H9 (cell line): ENCODE results near the gene RAB40AL. TPM values are rescaled to one million over a fixed set of nuclear protein-coding genes. Genes with fewer than 3 reads are reported as not detected.

ENCODE experiments used
- DNase-seq: peaks from one replicate; pipeline ENCODE4 v3.0.0-alpha.2; 2017
- H2AFZ ChIP-seq: one replicate; pipeline ENCODE4 v1.6.1; 2013; ENCODE audit warnings: mild to moderate bottlenecking, low read length, control low read depth, moderate library complexity
- H2AK5ac ChIP-seq: 2 replicates; pipeline ENCODE4 v1.6.1; 2013; ENCODE audit warnings: low read length, control low read depth, mixed read lengths; ENCODE audit not compliant: insufficient read length
- H2BK120ac ChIP-seq: one replicate; pipeline ENCODE4 v1.6.1; 2013; ENCODE audit warnings: low read depth, mild to moderate bottlenecking, low read length, control low read depth, inconsistent platforms; ENCODE audit not compliant: poor library complexity, severe bottlenecking
- H2BK12ac ChIP-seq: 2 replicates; pipeline ENCODE4 v1.6.1; 2013; ENCODE audit warnings: low read length, control low read depth, mixed read lengths, low read depth; ENCODE audit not compliant: insufficient read length
- H2BK15ac ChIP-seq: 2 replicates; pipeline ENCODE4 v1.6.1; 2013; ENCODE audit warnings: low read depth, low read length, control low read depth
- H2BK20ac ChIP-seq: one replicate; pipeline ENCODE4 v1.6.1; 2013; ENCODE audit warnings: low read depth, mild to moderate bottlenecking, low read length, control low read depth, inconsistent platforms; ENCODE audit not compliant: poor library complexity, severe bottlenecking
- H2BK5ac ChIP-seq: 2 replicates; pipeline ENCODE4 v1.6.1; 2013; ENCODE audit warnings: low read length, control low read depth, mixed read lengths; ENCODE audit not compliant: insufficient read length
- H3K14ac ChIP-seq: 2 replicates; pipeline ENCODE4 v1.6.1; 2013; ENCODE audit warnings: low read length, control low read depth; ENCODE audit not compliant: insufficient read depth
- H3K18ac ChIP-seq: 2 replicates; pipeline ENCODE4 v1.6.1; 2013; ENCODE audit warnings: low read depth, mild to moderate bottlenecking, mixed read lengths, low read length, control low read depth; ENCODE audit not compliant: insufficient read length
- H3K23ac ChIP-seq: 2 replicates; pipeline ENCODE4 v1.6.1; 2013; ENCODE audit warnings: low read length, control low read depth, mixed read lengths, low read depth; ENCODE audit not compliant: insufficient read length
- H3K23me2 ChIP-seq: 2 replicates; pipeline ENCODE4 v1.6.1; 2013; ENCODE audit warnings: low read depth, mild to moderate bottlenecking, mixed read lengths, low read length, control low read depth; ENCODE audit not compliant: insufficient read length, poor library complexity, severe bottlenecking
- H3K27ac ChIP-seq: 2 replicates; pipeline ENCODE4 v1.5.1; 2013; ENCODE audit warnings: low read length, control low read depth, mixed read lengths, low read depth; ENCODE audit not compliant: insufficient read length
- H3K27me3 ChIP-seq: 2 replicates; pipeline ENCODE4 v1.6.1; 2013; ENCODE audit warnings: low read length, control low read depth, inconsistent platforms; ENCODE audit not compliant: insufficient read depth
- H3K4ac ChIP-seq: 2 replicates; pipeline ENCODE4 v1.6.1; 2013; ENCODE audit warnings: low read depth, mild to moderate bottlenecking, control low read depth, inconsistent platforms, low read length, moderate library complexity
- H3K4me1 ChIP-seq: 2 replicates; pipeline ENCODE4 v1.6.1; 2013; ENCODE audit warnings: low read length, control low read depth, inconsistent platforms; ENCODE audit not compliant: insufficient read depth
- H3K4me2 ChIP-seq: 2 replicates; pipeline ENCODE4 v1.6.1; 2013; ENCODE audit warnings: low read length, control low read depth, mixed read lengths; ENCODE audit not compliant: insufficient read length, insufficient read depth
- H3K56ac ChIP-seq: 2 replicates; pipeline ENCODE4 v1.6.1; 2013; ENCODE audit warnings: low read depth, mild to moderate bottlenecking, mixed read lengths, low read length, control low read depth; ENCODE audit not compliant: insufficient read length
- H3K79me1 ChIP-seq: 2 replicates; pipeline ENCODE4 v1.6.1; 2013; ENCODE audit warnings: low read depth, mild to moderate bottlenecking, moderate library complexity, low read length, control low read depth, inconsistent platforms; ENCODE audit not compliant: insufficient read depth, poor library complexity, severe bottlenecking
- H3K79me2 ChIP-seq: 2 replicates; pipeline ENCODE4 v1.6.1; 2013; ENCODE audit warnings: low read length, control low read depth, inconsistent platforms; ENCODE audit not compliant: insufficient read depth
- H3K9ac ChIP-seq: 2 replicates; pipeline ENCODE4 v1.6.1; 2013; ENCODE audit warnings: low read length, control low read depth, mixed read lengths; ENCODE audit not compliant: insufficient read length; ENCODE audit errors: extremely low read depth
- H3K9me3 ChIP-seq: one replicate; pipeline ENCODE4 v1.6.1; 2013; ENCODE audit warnings: low read depth, low read length, inconsistent platforms; ENCODE audit not compliant: control insufficient read depth
- H3T11ph ChIP-seq: one replicate; pipeline ENCODE4 v1.6.1; 2013; ENCODE audit warnings: mild to moderate bottlenecking, low read length, control low read depth, inconsistent platforms
- H4K20me1 ChIP-seq: one replicate; pipeline ENCODE4 v1.6.1; 2013; ENCODE audit not compliant: control insufficient read depth, insufficient read length, insufficient read depth
- H4K5ac ChIP-seq: 2 replicates; pipeline ENCODE4 v1.6.1; 2013; ENCODE audit warnings: low read depth, mild to moderate bottlenecking, mixed read lengths, low read length, control low read depth; ENCODE audit not compliant: insufficient read length
- H4K8ac ChIP-seq: replicated peaks from 2 replicates; pipeline ENCODE4 v1.6.1; 2013; ENCODE audit warnings: low read length, control low read depth, mixed read lengths, low read depth; ENCODE audit not compliant: insufficient read length
- H4K91ac ChIP-seq: 2 replicates; pipeline ENCODE4 v1.6.1; 2013; ENCODE audit warnings: low read depth, mild to moderate bottlenecking, moderate library complexity, mixed read lengths, low read length, control low read depth; ENCODE audit not compliant: insufficient read length
- H3K27ac Mint-ChIP-seq, 3 experiments: 2 replicates in 2 of 3; 3 replicates in 1 of 3; pipeline ENCODE4 v1.8.0; 2020 to 2021; ENCODE audit warnings: mixed read lengths in 3 of 3, mild to moderate bottlenecking in 1 of 3, moderate library complexity in 1 of 3
- H3K27me3 Mint-ChIP-seq: 2 replicates; pipeline ENCODE4 v1.8.0; 2021; ENCODE audit warnings: low read depth, mild to moderate bottlenecking, moderate library complexity, mixed read lengths
- H3K36me3 Mint-ChIP-seq, 3 experiments: 2 replicates in 2 of 3; 3 replicates in 1 of 3; pipeline ENCODE4 v1.8.0; 2020 to 2021; ENCODE audit warnings: low read depth in 3 of 3, mixed read lengths in 3 of 3; ENCODE audit not compliant: insufficient read depth in 1 of 3
- H3K4me1 Mint-ChIP-seq, 2 experiments: 2 replicates each; pipeline ENCODE4 v1.8.0; 2020; ENCODE audit warnings: mixed read lengths in 2 of 2
- H3K4me3 Mint-ChIP-seq, 2 experiments: 2 replicates in 1 of 2; 3 replicates in 1 of 2; pipeline ENCODE4 v1.8.0; 2020 to 2021; ENCODE audit warnings: mild to moderate bottlenecking in 2 of 2, mixed read lengths in 2 of 2, moderate library complexity in 1 of 2
- H3K9me3 Mint-ChIP-seq, 2 experiments: 2 replicates in 1 of 2; 3 replicates in 1 of 2; pipeline ENCODE4 v1.8.0; 2020; ENCODE audit warnings: mild to moderate bottlenecking in 2 of 2, mixed read lengths in 2 of 2, moderate library complexity in 1 of 2
- WGBS: extraction: QIAGEN DNeasy Blood & Tissue Kit; methylation state at CpG from one replicate; pipeline ENCODE4 v1.1.7; 2013; ENCODE audit warnings: missing lambda C conversion rate, low lambda C conversion rate, mixed read lengths; ENCODE audit not compliant: insufficient read length; ENCODE audit errors: extremely low coverage; 5-methylcytosine and 5-hydroxymethylcytosine counted together
- total RNA-seq: library from RNA; stranded (reverse); gene quantifications from 2 replicates; pipeline ENCODE4 v1.2.1, GENCODE V29; 2021
- TF ChIP-seq, protein P1 (sequence below): fragments of 200-600 bp; sonication (generic); conservative IDR thresholded peaks from 3 replicates; pipeline ENCODE4 v1.8.0; 2021; ENCODE audit warnings: antibody characterized with exemption, mild to moderate bottlenecking

The RAB40AL gene
- total RNA-seq, 1 experiment from 2014 or later = not detected

DNA sequence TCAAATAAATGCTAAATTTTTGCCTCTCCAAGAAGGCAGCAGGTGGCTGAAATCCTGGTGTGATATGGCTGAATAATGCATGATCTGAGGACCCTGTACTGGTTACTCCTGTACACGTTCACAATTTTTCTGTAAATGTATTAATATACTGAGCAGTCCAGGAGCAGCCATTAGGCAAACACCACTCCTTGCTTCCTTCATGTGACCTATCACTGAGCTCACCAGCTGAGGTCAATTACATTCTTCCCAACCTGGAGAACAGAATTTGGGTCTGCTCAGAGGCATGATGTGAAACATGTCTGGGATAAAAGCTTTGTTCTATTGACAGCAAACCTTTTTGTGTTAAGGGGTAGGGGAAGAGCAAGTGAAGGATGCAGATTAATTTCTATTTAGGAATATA, 26.9 kb downstream of the RAB40AL start:
- no peak overlapping the region for H3K9ac ChIP-seq

More for the DNA sequence above, 26.9 kb downstream of the RAB40AL start:
- H3K27me3 ChIP-seq = no peaks in the 10 kb centered on the region
- no peaks in the 10 kb centered on the region for H3K23me2 ChIP-seq
- no peak overlapping the region for H2BK120ac ChIP-seq
- no peak overlapping the region for H2AFZ ChIP-seq
- H3K9me3 ChIP-seq = peaks cover 17% of the 10 kb centered on the region
- H3K27ac Mint-ChIP-seq = no peak overlapping the region
- H3K79me1 ChIP-seq = no peaks in the 10 kb centered on the region
- no peaks in the 10 kb centered on the region for H4K20me1 ChIP-seq
- H3K27me3 Mint-ChIP-seq = 0 out of 2 replicates have a peak, but pooled peaks cover 1% of the 10 kb centered on the region
- no peak overlapping the region for H3T11ph ChIP-seq
- H3K14ac ChIP-seq = no peak overlapping the region
- H3K9me3 Mint-ChIP-seq = peaks cover 45 to 52% of the 10 kb centered on the region in 2 experiments
- H2BK20ac ChIP-seq = no peak overlapping the region
- H3K4me3 Mint-ChIP-seq = no peak overlapping the region
- H3K18ac ChIP-seq = no peak overlapping the region
- no peak overlapping the region for H3K4ac ChIP-seq
- no peaks in the 10 kb centered on the region for H3K4me1 ChIP-seq
- H3K27ac ChIP-seq = no peak overlapping the region
- no peak overlapping the region for H2BK5ac ChIP-seq
- no peak overlapping the region for H3K23ac ChIP-seq
- H3K4me2 ChIP-seq = no peak overlapping the region
- no peak overlapping the region for H4K91ac ChIP-seq
- TF ChIP-seq, protein P1, sequence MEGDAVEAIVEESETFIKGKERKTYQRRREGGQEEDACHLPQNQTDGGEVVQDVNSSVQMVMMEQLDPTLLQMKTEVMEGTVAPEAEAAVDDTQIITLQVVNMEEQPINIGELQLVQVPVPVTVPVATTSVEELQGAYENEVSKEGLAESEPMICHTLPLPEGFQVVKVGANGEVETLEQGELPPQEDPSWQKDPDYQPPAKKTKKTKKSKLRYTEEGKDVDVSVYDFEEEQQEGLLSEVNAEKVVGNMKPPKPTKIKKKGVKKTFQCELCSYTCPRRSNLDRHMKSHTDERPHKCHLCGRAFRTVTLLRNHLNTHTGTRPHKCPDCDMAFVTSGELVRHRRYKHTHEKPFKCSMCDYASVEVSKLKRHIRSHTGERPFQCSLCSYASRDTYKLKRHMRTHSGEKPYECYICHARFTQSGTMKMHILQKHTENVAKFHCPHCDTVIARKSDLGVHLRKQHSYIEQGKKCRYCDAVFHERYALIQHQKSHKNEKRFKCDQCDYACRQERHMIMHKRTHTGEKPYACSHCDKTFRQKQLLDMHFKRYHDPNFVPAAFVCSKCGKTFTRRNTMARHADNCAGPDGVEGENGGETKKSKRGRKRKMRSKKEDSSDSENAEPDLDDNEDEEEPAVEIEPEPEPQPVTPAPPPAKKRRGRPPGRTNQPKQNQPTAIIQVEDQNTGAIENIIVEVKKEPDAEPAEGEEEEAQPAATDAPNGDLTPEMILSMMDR = no peak
- H3K56ac ChIP-seq = no peak overlapping the region
- no peak for DNase-seq
- WGBS = no CpG with 5 or more reads among the region's 1 CpG
- H4K8ac ChIP-seq = no peak overlapping the region
- H2BK15ac ChIP-seq = no peak overlapping the region
- H3K79me2 ChIP-seq = no peaks in the 10 kb centered on the region
- H2BK12ac ChIP-seq = no peak overlapping the region
- H2AK5ac ChIP-seq = no peak overlapping the region
- peaks cover 6% of the 10 kb centered on the region in 3 experiments; a peak in 4 of 7 replicates for H3K36me3 Mint-ChIP-seq
- H3K4me1 Mint-ChIP-seq = no peaks in the 10 kb centered on the region
- H4K5ac ChIP-seq = no peak overlapping the region
